Lower lobe of right lung (tissue), 2 donors: ENCODE measurements around the gene ASB7. TPM values are rescaled to one million over a fixed set of nuclear protein-coding genes. Genes with fewer than 3 reads are reported as not detected.

Experiments
- ATAC-seq, 2 donors: fragments of 200-7000 bp; cut with Tn5 transposase; one replicate each; pipeline ENCODE4 v1.9.1; 2020 to 2022; ENCODE audit warnings: mild to moderate bottlenecking in 2 of 2, moderate library complexity in 2 of 2
- DNase-seq: peaks from one replicate; pipeline ENCODE4 v3.0.0-alpha.2; 2020
- H3K27ac ChIP-seq: fragments of 200-600 bp; one replicate; pipeline ENCODE4 v1.8.0; 2022
- H3K27me3 ChIP-seq: fragments of 200-600 bp; one replicate; pipeline ENCODE4 v1.8.0; 2022; ENCODE audit warnings: low read depth
- H3K36me3 ChIP-seq: fragments of 200-600 bp; one replicate; pipeline ENCODE4 v1.8.0; 2022; ENCODE audit warnings: mild to moderate bottlenecking
- H3K4me1 ChIP-seq: fragments of 200-600 bp; one replicate; pipeline ENCODE4 v1.8.0; 2022
- H3K4me3 ChIP-seq: fragments of 200-600 bp; one replicate; pipeline ENCODE4 v1.8.0; 2022; ENCODE audit warnings: mild to moderate bottlenecking
- H3K9me3 ChIP-seq: fragments of 200-600 bp; one replicate; pipeline ENCODE4 v1.8.0; 2022
- CTCF ChIP-seq: fragments of 200-600 bp; IDR thresholded peaks from one replicate; pipeline ENCODE4 v1.8.0; 2022; ENCODE audit warnings: antibody characterized with exemption, mild to moderate bottlenecking
- intact Hi-C: fragments of 100-400 bp; cut with DNase I; formaldehyde crosslinking; loops from one replicate; pipeline ENCODE4 v1.11.0; 2022
- total RNA-seq: library from RNA; stranded (reverse); fragmentation: NEBNext Ultra II Directional; extraction: Animal tissue kit (Norgen Biotek cat#: 25700); gene quantifications from one replicate; pipeline ENCODE4 v1.2.1, GENCODE V29; 2021
- donor health status: DM: no; HTN: yes; CAD: no; lungs with severe emphysema.

ASB7 gene
- total RNA-seq, 1 donor from 2014 or later = 14.3 TPM

- TF ChIP-seq CTCF = no peak
- no peaks in the 10 kb centered on the region for H3K36me3 ChIP-seq
- no peak overlapping the region for H3K4me3 ChIP-seq
- no peak for ATAC-seq
- no peak overlapping the region for H3K27ac ChIP-seq
- H3K9me3 ChIP-seq = peaks cover 12% of the 10 kb centered on the region
- intact Hi-C loops = no loop called here
- H3K27me3 ChIP-seq = no peaks in the 10 kb centered on the region
- DNase-seq = no peak
- no peaks in the 10 kb centered on the region for H3K4me1 ChIP-seq
These were observed 10.6 kb upstream of the ASB7 start for GRCh38 chr15:100591835-100592234.

GRCh38 chr15:100592898-100593297, 9.5 kb upstream of the ASB7 start:
- H3K9me3 ChIP-seq = peaks cover 12% of the 10 kb centered on the region
- H3K27me3 ChIP-seq = no peaks in the 10 kb centered on the region
- no peak overlapping the region for H3K4me3 ChIP-seq
- DNase-seq (no peak), ATAC-seq (no peak)
- intact Hi-C loops = no loop called here
- H3K27ac ChIP-seq = no peak overlapping the region
- TF ChIP-seq CTCF = no peak
- no peaks in the 10 kb centered on the region for H3K4me1 ChIP-seq
- no peaks in the 10 kb centered on the region for H3K36me3 ChIP-seq

GRCh38 chr15:100593431-100593830, 9.0 kb upstream of the ASB7 start:
- H3K4me1 ChIP-seq = no peaks in the 10 kb centered on the region
- H3K36me3 ChIP-seq = no peaks in the 10 kb centered on the region
- no peaks in the 10 kb centered on the region for H3K27me3 ChIP-seq
- TF ChIP-seq CTCF = no peak
- H3K9me3 ChIP-seq = peaks cover 8% of the 10 kb centered on the region
- no peak for ATAC-seq
- DNase-seq = no peak
- no peak overlapping the region for H3K27ac ChIP-seq
- intact Hi-C loops = no loop called here
- H3K4me3 ChIP-seq = no peak overlapping the region

- Histone ChIP-seq H3K9me3 (no peaks in the 10 kb centered on the region), H3K27ac (peak overlapping the region; percentile 50), H3K4me3 (no peak overlapping the region), H3K27me3 (no peaks in the 10 kb centered on the region), H3K36me3 (no peaks in the 10 kb centered on the region), H3K4me1 (peaks cover 6% of the 10 kb centered on the region)
- no peak for DNase-seq
- TF ChIP-seq CTCF = no peak
- ATAC-seq = no peak
- intact Hi-C loops = no loop called here
These were observed 6.4 kb upstream of the ASB7 start for GRCh38 chr15:100595964-100596363.

- no peak for TF ChIP-seq CTCF
- H3K27me3 ChIP-seq = no peaks in the 10 kb centered on the region
- intact Hi-C loops = no loop called here
- ATAC-seq = peak; percentile 62 to 65
- H3K27ac ChIP-seq = peak overlapping the region; percentile 50
- H3K4me3 ChIP-seq = no peak overlapping the region
- DNase-seq = peak; percentile 61
- H3K36me3 ChIP-seq = no peaks in the 10 kb centered on the region
- peaks cover 11% of the 10 kb centered on the region for H3K4me1 ChIP-seq
- no peaks in the 10 kb centered on the region for H3K9me3 ChIP-seq
These were observed 5.6 kb upstream of the ASB7 start for GRCh38 chr15:100596792-100597191.

GRCh38 chr15:100597862-100598261, 4.5 kb upstream of the ASB7 start:
- H3K4me1 ChIP-seq = peaks cover 11% of the 10 kb centered on the region
- no peaks in the 10 kb centered on the region for H3K27me3 ChIP-seq
- no peak overlapping the region for H3K27ac ChIP-seq
- DNase-seq (no peak), ATAC-seq (no peak)
- H3K4me3 ChIP-seq = no peak overlapping the region
- intact Hi-C loops = no loop called here
- TF ChIP-seq CTCF = no peak
- no peaks in the 10 kb centered on the region for H3K36me3 ChIP-seq
- no peaks in the 10 kb centered on the region for H3K9me3 ChIP-seq
